Stimulated activated CD4-positive, alpha-beta T cell treated with anti-CD3 and anti-CD28 coated beads, Interleukin-12 subunit alpha, Interleukin-12 subunit beta, amount 100 ng/mL, for 48 hours (primary cell): ENCODE data around the gene LAG3.
A peak's percentile ranks its signal among the peaks of the same experiment; 100 is the strongest.
"Not testable (repeated sequence)": the region's sequence is repeated elsewhere in the genome, so short reads cannot be mapped to it uniquely, and the experiment has no call there.

Experiments
- DNase-seq, 3 donors: peaks; one replicate each; pipeline ENCODE4 v3.0.0-alpha.2; 2020; ENCODE audit warnings: low read depth in 2 of 3, low spot score in 1 of 3

LAG3 gene

DNA sequence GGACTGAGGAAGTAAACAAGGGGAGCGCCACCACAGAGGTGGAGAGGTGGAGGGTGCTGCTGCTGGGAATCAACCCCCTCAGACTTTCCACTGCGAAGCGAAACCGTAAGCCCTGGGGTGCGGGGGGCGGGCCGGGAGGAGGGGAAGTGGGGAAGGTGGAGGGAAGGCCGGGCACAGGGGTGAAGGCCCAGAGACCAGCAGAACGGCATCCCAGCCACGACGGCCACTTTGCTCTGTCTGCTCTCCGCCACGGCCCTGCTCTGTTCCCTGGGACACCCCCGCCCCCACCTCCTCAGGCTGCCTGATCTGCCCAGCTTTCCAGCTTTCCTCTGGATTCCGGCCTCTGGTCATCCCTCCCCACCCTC, at the start of gene LAG3:
TSS of gene LAG3 (plus strand) at position 190 of the 365 bp plus-strand sequence. CDS start 333 bp downstream, outside the sequence.
- peak in 2 of 3 donors; percentile 59 to 61 for DNase-seq

- DNase-seq: no peak
These were observed 49.5 kb upstream of the LAG3 start for GRCh38 chr12:6722863-6723262.

GRCh38 chr12:6723607-6724408, 48.5 kb upstream of the LAG3 start, which contains the start of gene COPS7A:
COPS7A (plus strand) TSS chr12:6724046; CDS start chr12:6724657, 611 bp downstream.
- DNase-seq: peak; percentile 91 to 97 (median 97)

DNA sequence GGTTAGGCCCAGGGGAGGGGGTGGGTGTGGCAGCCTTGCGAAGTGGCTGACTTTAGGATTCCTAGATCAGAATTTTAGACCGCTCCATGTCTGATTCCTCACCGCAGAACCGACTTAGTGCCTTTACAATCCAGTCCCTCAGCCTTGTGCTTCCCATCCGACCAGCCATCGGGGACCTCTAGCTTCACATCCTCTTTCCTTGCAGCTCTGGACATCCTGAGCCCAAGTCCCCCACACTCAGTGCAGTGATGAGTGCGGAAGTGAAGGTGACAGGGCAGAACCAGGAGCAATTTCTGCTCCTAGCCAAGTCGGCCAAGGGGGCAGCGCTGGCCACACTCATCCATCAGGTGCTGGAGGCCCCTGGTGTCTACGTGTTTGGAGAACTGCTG, 47.9 kb upstream of the LAG3 start:
- DNase-seq: no peak

- DNase-seq: no peak
These were observed 47.0 kb upstream of the LAG3 start for GRCh38 chr12:6725350-6725749.

DNA sequence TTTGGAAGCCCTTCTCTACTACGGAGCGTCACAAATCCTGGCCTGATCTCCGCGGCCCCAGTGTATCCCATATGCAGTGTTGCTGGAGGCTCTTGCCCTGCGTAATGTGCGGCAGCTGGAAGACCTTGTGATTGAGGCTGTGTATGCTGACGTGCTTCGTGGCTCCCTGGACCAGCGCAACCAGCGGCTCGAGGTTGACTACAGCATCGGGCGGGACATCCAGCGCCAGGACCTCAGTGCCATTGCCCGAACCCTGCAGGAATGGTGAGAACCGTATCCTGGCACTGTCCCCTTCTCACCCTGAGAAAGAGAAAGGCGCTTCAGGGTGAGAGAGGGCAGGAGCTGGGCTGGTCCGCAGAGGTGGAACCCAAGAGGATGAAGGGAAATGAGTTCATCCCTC, 43.1 kb upstream of the LAG3 start:
- DNase-seq: no peak

- no peak for DNase-seq
These were observed 42.2 kb upstream of the LAG3 start for GRCh38 chr12:6730169-6730568.

DNA sequence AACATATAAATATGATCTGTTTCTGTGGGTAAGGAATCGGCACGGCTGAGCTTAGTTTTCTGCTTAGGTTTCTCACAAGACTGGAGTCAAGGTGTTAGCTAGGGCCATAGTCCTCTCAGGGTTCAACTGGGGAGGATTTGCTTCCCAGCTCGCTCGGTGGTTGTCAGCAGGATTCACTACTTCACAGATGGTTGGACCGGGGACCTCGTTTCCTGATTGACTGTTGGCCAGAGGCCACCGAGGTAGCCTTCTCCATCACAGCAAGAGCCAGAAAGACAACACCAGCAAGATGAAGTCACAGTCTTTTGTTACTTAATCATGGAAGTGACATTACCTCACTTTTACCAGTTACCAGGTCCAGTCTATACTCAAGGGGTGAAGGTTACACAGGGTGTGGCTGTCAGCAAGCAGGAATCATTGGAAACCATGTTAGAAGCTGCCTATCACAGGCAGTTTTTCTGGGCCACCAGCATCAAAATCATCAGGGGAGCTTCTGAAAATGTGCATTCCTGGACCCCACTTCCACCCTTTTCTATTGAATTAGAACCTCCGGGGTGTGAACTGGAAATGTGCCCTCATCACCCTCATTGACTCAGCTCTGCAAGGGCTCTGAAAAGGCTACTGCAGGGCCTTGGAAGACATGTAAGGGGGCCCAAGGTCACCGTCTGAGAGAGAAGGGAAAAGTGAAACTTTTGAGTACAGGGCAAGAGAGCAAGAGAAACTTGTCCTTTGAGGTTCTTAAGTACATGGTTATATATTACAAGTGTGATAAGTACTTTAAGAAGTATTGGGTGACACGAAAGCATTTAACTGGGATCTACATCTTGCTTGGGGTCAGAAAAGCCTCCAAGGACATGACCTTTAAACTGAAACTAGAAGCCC, 37.6 kb upstream of the LAG3 start:
- DNase-seq: no peak

DNA sequence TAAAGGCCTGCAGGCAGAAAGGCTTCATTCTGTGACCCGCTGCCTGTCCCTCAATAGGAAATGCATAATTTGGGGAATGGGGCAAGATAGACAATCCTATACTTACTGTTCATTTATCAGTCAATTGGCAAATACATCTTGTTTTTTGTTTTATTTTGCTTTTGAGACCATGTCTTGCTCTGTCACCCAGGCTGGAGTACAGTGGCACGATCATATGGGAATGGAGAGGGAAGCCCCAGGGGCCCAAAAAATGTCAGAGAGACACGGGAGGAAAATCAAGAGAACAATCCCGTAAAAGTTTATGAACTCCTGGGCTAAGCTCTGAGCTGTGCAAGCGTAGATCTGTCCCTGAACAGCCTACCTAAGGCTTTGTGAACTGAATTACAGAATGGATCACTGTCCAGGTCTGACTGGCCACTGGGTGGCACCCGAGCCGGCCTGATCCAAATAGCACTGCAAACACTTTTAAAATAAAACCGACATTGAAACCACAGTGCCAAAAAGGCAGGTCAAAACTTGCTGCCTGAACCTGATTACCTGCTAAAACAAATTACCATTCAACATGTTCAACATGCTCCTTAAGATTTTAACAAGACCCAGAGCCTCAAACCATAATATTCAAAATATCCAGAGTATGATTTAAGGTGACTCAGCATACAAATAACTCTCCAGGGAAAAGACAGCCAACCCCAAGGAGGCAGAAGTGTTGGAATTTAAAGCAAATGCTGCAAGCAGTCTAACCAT, 36.7 kb upstream of the LAG3 start:
- DNase-seq: peak in 1 of 3 donors; percentile 29

- DNase-seq: no peak
These were observed 35.6 kb upstream of the LAG3 start for GRCh38 chr12:6736754-6737153.

GRCh38 chr12:6742080-6742479, 30.2 kb upstream of the LAG3 start:
- not testable (repeated sequence) for DNase-seq

DNA sequence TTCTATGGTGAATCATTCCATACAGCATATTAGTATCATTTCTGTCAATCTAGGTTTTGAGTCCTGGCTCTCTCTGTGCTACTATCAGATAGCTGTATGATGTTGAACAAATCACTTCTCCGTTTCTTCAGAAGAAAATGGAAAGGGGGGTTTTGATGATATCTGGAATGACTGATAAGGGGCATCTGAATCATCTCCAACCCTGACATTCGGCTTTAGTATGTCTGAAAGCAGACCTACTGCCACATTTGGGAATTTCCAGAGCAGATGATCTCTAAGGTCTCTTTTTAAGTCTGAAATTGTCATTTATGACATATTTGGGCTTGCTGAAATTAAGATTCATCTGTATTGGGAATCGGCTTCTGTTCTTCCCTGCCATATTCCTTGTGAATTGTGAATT, 29.5 kb upstream of the LAG3 start:
- no peak for DNase-seq

- peak in 1 of 3 donors; percentile 23 for DNase-seq
These were observed 29.0 kb upstream of the LAG3 start for GRCh38 chr12:6743300-6743699.

GRCh38 chr12:6745741-6746525, 26.4 kb upstream of the LAG3 start:
- no peak for DNase-seq

DNA sequence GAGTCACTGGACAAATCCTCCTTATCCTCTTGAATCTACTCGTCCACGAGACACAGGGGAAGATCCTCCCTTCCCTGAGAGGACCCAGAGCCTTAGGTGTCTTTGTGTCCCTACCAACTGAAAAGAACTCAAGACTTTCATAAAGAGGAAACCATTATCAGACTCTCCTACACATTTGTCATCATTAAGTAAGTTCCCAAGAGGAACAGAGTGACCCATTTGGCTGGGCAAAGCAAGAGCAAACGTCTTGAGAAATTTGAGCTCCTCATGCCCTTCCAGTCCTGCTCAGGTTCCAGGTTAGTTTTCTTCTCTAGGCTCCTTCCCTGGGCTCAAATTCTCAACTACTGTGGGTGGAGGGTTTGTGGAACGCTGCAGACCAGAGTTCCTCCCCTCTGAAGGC, 25.1 kb upstream of the LAG3 start:
- no peak for DNase-seq

DNA sequence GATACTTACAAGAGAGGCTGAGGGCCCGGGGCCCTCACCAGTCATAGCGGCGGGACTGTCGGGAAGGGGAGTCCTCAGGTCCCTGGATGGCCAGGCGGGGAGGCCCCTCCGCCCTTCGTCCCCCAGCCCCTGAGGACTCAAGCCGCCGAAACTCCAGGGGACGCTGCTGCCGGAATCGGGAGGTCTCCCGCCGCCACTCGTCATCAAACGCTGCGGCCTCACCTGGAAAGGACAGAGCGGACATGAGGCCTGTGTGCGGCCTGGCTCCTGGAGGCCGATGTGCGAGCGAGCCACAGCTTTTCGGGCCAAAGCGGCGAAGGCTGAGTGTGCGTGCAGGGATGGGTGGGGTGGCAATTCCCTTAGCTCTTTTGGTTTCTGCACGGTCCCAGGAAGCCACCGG, 23.6 kb upstream of the LAG3 start:
- DNase-seq: no peak

DNA sequence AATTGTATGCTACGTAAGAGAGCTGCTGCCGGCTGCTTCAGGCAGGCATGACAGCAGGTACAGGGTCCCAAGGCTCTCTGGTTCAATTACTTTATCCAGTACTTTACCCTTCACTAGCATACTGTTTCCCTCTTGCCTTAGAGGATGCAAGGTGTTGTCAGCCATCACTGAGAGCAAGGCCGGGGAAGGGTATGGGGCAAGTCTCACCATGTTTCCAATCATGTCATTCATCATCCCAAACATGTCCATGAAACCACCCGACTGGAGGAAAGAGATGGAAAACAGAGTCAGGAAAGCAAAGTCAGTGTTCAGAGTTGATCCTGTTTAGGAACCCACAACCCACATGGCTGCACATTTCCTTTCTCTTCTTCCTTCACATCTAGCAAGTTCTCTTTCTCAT, 21.8 kb upstream of the LAG3 start:
- no peak for DNase-seq

DNA sequence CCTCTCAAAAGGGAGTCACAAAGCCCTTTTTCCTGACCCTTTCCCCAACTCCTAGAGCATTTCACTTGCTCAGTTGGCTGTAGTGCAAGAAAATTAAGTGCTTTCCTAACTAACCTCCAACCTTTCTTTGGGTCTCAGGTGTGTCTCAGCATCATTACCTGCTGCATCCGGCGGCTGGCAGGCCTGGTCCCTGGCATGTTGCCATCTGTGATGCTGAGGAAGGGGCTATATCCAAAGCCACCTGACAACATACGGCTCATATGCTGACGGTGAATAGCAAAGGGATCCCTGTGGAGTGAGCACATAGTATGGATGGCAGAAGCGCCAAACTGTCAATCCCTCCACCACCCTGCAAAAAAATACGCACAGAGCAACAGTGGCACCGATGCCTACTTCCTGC, 20.6 kb upstream of the LAG3 start:
- DNase-seq: no peak

DNA sequence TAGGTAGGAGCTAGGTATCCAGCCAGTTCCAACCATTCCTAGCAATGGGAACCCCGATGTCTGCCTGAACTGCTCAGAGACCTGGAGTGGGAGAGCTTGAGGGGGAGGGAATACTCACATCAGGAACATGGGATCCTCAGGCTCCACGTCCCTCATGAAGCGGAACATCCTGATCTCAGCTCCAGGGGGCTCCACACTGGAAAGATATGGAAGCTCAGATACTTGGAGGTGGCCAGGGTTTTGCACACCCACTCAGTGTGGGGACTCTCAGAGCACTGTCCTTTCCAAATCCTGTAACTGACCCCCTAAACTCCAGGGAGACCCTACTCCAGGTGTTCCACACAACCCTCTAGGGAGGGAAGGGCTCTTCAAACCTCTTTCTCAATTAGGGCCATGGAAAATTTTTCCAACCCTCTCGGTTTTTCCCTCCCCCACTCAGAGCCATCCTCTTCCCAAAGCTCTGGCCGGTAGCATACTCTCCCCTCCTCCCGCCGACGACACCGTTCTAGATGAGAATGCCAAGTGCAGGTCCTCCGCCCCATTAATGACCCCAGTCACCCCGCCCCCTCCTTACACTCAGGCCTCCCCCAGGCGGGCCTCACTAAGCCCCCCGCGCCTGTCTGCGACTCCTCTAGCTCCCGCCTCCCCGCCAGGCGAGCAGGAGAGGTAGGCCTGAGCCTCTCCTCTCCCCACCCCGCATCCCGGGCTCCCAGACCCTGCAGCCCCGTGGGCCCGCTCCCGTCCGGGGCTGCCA, 20.0 kb upstream of the LAG3 start:
- no peak for DNase-seq
